H1 (cell line): ENCODE data around the gene SMARCE1. TPM values are rescaled to one million over a fixed set of nuclear protein-coding genes. Genes with fewer than 3 reads are reported as not detected.

ENCODE experiments used
- CBX8 ChIP-seq: fragments of 300-800, 300-1000 bp; sonication (generic); IDR thresholded peaks from 2 replicates; pipeline ENCODE4 v1.7.1; 2016; ENCODE audit warnings: low read depth, low read length, borderline replicate concordance
- CTCF ChIP-seq, 3 experiments: IDR thresholded peaks; 1 replicate in 2 of 3; 2 replicates in 1 of 3; pipeline versions ENCODE4 v1.5.1 to v1.6.1; 2011; ENCODE audit warnings: low read length in 3 of 3, mild to moderate bottlenecking in 3 of 3, inconsistent platforms in 2 of 3, low read depth in 1 of 3, moderate library complexity in 1 of 3; ENCODE audit not compliant: insufficient read depth in 1 of 3; ENCODE audit errors: control extremely low read depth in 1 of 3
- EGR1 ChIP-seq: IDR thresholded peaks from 2 replicates; pipeline ENCODE4 v1.6.1; 2011; ENCODE audit warnings: low read depth, low read length, borderline replicate concordance
- HDAC2 ChIP-seq, 2 experiments: fragments of 300-600 bp in 1 of 2; sonication (generic) in 1 of 2; IDR thresholded peaks; 2 replicates each; pipeline ENCODE4 v1.6.1; 2011 to 2012; ENCODE audit warnings: low read depth in 2 of 2, low read length in 2 of 2, mild to moderate bottlenecking in 2 of 2, moderate library complexity in 2 of 2, borderline replicate concordance in 1 of 2, inconsistent platforms in 1 of 2
- MAFK ChIP-seq: IDR thresholded peaks from 2 replicates; pipeline ENCODE4 v1.6.1; 2012; ENCODE audit warnings: low read depth, mild to moderate bottlenecking, improper control_type of control experiment, low read length
- POU5F1 ChIP-seq: IDR thresholded peaks from 2 replicates; pipeline ENCODE4 v1.6.1; 2011; ENCODE audit warnings: low read depth, mild to moderate bottlenecking, low read length, moderate library complexity
- RAD21 ChIP-seq, 2 experiments: IDR thresholded peaks in 1 of 2; conservative IDR thresholded peaks in 1 of 2; 2 replicates each; pipeline ENCODE4 v1.6.1; 2011; ENCODE audit warnings: low read depth in 2 of 2, low read length in 2 of 2, improper control_type of control experiment in 1 of 2, inconsistent platforms in 1 of 2, mild to moderate bottlenecking in 1 of 2, moderate library complexity in 1 of 2
- SRF ChIP-seq: IDR thresholded peaks from 2 replicates; pipeline ENCODE4 v1.6.1; 2011; ENCODE audit warnings: mild to moderate bottlenecking, low read depth, low read length, moderate library complexity
- TEAD4 ChIP-seq: IDR thresholded peaks from 2 replicates; pipeline ENCODE4 v1.6.1; 2012; ENCODE audit warnings: low read depth, low read length, inconsistent platforms, mixed read lengths
- polyA plus RNA-seq, 7 experiments: library from polyadenylated mRNA; depleted of rRNA in 3 of 7; stranded (reverse) in 5 of 7; unstranded in 2 of 7; fragments of >200 nt in 5 of 7; fragments of 200-250 nt in 2 of 7; gene quantifications; 1 replicate in 5 of 7; 2 replicates in 1 of 7; 4 replicates in 1 of 7; pipeline versions ENCODE4 v1.2.1 to v1.2.3, GENCODE V29; 2011 to 2013; ENCODE audit warnings: missing spikeins in 2 of 7, mixed read lengths in 2 of 7
- total RNA-seq: library from RNA; stranded (reverse); fragmentation: NEBNext Ultra II Directional; extraction: Animal tissue kit (Norgen Biotek cat#: 25700); gene quantifications from 2 replicates; pipeline ENCODE4 v1.2.1, GENCODE V29; 2021

SMARCE1 gene
- total and polyA plus RNA-seq, 2 of the 8 experiments (the other 6 are each of a cell fraction or from before 2014, with no cell fraction given), result 30.7 to 131 TPM

GRCh38 chr17:40615068-40615840, 32.4 kb downstream of the SMARCE1 start (continued):
- TF ChIP-seq CTCF (IDR thresholded peaks at IDR 0.05; ENCODE audit: control extremely low read depth in 1 of 3, insufficient read depth in 1 of 3, low read depth in 1 of 3, low read length in 3 of 3) (peak; percentile 73 to 86 (median 74)), POU5F1 (no peak), HDAC2 (IDR thresholded peaks at IDR 0.05; ENCODE audit: borderline replicate concordance in 1 of 2, low read depth in 2 of 2, low read length in 2 of 2) (0 out of 4 replicates have a peak, but pooled peaks of 1 of the 2 experiments have one; percentile 18), EGR1 (no peak), CBX8 (no peak), TEAD4 (0 out of 2 replicates have a peak, but pooled peaks have one; percentile 15), MAFK (no peak), RAD21 (IDR thresholded peaks at IDR 0.05 in 1 of 2, conservative IDR thresholded peaks at IDR 0.05 in 1 of 2; ENCODE audit: low read depth in 2 of 2, low read length in 2 of 2) (peak; percentile 87 to 89), SRF (no peak)
